ENCODE data around the gene GATB.
"Not testable (repeated sequence)": the region's sequence is repeated elsewhere in the genome, so short reads cannot be mapped to it uniquely, and the experiment has no call there.

The GATB gene

DNA sequence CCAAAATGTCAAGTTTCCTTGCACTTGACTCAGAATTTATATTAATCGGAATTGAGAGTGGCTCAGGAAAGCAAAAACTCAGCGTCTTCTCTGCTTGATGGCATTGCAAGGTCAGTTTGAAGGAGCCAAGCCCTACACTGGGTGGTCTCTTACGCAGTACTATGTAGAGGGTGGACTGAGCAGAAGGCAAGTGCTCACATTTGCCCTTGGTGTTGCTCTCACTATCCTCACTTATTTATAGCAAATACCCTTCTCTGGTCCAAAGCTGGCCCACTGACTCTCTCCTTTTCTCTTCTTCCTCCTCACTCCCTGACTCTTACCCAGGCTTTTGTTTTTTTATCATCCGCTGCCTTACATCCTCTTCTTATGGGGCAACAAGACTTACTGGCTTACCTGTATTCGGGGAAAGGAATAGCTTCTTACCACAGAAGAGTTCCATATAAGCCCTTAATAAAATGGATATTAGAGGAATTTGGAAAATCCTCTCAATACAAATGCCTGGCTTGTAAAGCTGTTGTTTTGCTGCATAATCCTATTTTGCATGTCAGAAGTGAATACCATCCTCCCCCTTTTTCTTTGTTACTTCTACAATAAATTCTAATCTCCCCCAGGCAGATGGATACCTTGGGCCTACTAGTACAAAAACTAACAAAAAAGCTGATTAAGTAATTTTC, 24.8 kb upstream of the GATB start:
- no peak for DNase-seq (ENCODE audit: low read depth)

DNA sequence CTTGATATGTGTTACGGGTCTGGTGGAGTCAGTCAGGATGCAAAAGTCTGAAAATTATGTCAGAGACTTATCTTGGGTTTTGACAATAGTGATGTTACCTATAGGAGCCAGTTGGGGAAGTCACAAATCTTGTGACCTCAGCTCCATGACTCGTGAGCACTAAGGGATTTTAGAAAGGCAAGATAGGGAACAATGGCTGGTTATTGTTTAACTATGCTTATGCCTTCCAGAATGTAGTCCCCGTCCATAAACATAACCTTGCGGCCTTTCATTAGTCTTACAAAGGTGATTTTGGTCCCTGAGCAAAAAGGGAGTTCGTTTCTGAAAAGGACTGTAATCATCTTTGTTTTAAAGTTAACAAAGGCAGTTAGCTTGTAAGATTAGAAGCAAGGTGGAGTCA, 23.9 kb upstream of the GATB start:
- DNase-seq (ENCODE audit: low read depth), result no peak

DNA sequence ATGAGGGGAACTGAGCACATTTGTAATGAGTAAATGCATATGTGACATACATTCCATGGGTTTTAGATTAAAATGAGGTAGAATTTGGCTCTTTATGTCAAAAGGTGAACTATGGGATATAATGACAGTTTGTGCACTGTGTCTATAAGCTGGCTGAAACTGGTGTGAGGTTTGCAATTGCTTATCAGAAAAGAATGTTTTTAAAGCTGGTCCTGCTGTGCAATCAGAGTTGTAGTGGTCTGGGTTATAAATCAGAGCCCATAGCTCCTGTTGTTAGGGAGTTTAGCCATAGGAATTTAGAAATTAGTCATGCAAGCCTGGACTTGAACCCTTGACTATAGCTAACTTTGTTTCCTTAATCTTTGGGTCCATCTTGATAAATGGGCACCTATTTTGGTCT, 23.1 kb upstream of the GATB start:
- DNase-seq (ENCODE audit: low read depth), result no peak

DNA sequence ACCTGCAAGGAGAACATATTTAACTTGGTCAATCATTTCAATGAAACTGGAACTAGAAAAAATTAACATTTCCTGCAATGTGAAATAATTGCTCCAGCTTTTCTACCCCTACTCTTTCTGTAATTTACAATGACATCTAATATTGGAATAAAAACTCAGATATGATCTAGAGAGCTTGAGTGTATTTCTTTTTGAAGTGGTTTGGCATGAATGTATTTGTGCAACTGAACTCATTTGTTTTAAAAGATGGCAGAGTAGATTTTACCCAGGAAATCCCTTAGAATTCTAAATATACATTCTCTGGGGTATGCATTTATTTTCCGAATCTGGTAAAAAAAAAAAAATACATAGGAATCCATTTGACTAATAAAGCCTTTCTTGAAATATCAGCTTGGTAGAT, 21.5 kb upstream of the GATB start:
- DNase-seq (ENCODE audit: low read depth), result no peak

DNA sequence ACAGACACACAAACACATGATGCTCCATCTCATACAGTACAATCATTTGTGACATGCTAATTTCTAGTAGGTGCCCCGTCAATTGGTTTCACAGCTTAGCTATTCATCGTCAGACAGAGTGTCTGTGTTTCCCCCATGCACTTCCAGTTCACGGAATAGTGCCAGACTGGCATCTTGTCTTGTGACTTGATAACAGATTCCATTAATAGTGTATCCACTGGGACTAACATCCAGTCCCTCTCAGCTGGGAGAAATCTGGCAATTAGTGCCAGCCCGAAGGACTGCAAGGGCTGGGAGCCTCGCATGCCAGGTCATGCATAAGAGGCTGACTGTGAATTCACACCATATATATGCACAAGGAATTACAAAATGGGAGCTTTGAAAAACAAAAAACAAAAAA, 20.2 kb upstream of the GATB start:
- DNase-seq (ENCODE audit: low read depth), result no peak

DNA sequence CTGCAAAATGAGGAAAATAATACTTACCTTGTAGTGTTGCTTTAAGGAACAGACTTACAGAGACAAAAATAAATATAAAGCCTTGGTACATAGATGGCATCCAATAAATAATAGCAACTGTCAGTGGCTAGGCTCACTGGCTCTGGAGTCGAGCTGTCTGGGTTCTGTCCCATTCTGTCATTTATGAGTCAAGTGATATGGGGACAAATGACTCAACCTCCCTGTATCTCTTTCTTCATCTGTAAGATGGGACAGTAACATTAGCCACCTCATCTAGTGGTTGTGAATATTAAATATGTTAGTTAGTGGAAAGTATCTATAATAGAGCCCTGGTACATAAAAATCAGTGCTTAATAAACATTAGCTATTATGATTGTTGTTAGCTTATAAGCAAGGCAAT, 16.7 kb upstream of the GATB start:
- DNase-seq (ENCODE audit: low read depth), result no peak

DNA sequence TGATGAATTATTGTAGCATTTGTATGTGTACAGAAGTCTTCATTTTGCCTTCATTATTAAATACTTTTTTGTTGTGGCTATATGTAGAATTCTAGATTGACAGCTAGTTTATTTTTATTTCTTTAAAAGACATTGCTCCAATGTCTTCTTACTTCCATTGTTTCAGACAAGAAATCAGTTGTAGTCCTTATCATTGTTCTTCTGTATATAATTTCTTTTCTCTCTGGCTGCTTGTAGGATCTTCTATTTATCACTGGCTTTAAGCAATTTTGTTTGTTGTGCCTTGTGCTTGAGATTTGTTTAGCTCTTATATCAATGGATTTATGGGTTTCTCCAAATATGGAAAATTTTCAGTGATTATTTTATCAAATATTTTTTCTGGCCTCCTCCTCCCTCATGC, 13.5 kb upstream of the GATB start:
- DNase-seq (ENCODE audit: low read depth), result no peak

DNA sequence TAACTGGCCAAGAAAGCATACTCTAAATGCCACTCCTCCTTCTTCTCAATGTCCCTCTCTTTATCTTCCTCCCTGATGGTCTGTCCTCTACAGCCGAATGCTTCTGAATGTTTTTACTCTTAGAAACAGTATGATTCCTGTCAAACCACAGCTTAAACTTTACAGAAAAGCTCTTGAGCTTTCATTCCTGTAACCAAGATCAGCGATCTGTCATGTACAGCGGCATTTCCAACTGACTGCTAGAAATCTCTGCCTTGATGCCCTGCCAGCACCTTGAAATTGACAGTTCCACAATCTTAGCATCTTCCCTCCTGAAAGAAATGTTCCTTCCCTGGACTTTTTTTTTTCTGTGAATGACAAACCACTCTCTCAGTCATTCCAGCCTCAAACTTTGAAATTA, 11.5 kb upstream of the GATB start:
- DNase-seq (ENCODE audit: low read depth), result no peak

DNA sequence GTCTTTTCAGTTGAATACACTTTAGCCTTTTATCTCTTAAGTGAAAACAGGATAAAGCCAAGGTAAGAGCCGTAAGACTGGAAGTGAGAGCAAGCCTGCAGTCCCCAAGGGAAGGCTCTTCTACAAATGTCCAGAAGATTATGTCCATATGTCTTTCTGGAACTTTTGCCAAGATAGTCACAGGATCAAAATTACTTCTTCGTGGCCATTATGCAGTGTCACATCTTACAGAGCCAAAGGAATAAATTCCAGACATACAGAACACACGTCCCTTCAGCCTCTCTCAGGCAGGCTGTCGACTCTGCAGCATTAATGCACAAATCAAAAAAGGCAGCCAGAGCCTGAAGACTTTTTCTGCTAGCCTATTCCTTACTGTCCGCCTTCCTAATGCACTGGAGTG, 10.9 kb upstream of the GATB start:
- DNase-seq (ENCODE audit: low read depth), result no peak

DNA sequence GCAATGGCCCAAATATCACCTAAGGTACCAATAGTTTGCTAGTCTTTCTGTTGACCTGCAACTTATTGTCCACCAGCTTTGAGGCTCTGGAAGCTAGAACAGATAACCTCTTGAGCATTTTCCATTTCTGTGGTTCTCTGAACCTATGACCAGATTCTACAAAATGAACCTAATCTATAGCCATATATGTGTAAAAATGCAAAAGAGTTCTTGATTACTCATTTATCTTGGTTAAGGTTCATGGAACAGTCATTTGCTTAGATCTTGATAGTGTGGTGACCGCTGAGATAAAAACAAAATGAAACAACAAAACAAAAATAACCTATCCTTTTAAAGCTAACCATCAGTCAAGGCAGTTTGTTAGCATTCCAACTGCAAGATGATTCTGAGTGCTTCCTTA, 9.3 kb upstream of the GATB start:
- no peak for DNase-seq (ENCODE audit: low read depth)

DNA sequence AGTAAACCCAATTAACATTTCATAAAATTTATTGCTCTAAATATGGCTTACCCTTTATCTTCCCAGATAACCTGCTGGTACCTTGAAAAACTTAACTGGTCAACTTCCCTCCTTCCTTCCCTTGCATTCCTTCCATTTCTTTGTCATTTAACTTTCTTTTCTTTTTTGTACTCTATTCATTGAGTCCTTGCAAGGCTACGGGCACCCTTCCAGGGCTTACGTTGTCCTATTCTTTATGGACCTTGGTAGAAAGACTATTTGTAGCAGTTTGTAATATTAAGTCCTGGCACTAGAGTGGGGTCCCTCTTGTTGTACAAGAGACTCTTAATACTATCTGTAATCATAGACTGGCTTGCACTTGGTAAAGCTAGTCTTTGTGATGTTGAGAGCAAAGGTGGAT, 8.0 kb upstream of the GATB start:
- no peak for DNase-seq (ENCODE audit: low read depth)

DNA sequence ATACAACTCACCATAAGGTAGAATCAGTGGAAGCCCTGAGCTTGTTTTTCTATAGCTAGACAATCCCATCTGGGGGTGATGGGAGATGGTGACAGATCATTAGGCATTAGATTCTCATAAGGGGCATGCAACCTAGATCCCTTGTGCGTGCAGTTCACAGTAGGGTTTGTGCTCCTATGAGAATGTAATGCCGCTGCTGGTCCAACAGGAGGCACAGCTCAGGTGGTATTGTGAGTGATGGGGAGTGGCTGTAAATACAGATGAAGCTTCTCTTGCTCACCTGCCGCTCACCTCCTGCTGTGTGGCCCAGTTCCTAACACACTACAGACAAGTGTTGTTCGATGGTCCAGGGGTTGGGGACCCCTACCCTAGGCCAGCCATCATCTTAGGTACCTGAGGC, 5.9 kb upstream of the GATB start:
- no peak for DNase-seq (ENCODE audit: low read depth)

DNA sequence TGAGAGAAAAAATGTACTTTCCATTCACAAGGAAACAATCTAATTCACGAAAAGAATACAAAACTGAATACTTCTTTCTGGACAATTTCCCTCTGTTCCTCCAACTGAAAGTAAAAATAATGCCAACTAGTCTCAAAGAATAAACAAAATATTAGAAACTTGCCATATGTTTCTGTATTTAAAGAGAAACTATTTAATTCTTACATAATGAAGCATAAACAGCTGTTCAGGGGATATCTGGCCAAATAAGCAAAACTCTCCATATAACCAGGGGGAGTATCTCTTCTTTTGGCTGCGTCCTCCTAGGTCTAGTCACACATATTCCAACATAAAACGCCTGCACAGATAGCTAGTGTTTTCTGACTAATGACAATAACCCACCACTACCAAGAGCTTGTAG, 805 bp downstream of the GATB start:
- no peak for DNase-seq (ENCODE audit: low read depth)

DNA sequence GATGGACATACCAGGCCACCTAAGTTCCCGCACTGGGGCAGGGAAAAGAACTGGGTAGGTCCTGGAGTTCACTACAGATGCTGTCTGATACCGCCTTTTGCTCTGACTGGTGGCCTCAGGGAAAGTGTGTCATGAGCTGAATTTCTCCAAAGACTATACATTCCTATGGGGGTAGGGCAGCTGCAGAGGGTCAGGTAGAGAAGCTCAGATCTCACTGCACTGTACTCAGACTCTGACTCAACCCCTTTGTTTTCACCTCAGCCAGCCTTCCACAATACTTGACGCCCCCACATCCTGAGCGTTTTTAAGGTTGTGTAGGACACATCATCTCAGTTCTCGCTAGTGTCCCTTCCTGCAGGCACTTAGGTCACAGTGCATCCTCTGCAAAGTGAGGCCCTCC, 7.8 kb downstream of the GATB start:
- DNase-seq (ENCODE audit: low read depth), result no peak

DNA sequence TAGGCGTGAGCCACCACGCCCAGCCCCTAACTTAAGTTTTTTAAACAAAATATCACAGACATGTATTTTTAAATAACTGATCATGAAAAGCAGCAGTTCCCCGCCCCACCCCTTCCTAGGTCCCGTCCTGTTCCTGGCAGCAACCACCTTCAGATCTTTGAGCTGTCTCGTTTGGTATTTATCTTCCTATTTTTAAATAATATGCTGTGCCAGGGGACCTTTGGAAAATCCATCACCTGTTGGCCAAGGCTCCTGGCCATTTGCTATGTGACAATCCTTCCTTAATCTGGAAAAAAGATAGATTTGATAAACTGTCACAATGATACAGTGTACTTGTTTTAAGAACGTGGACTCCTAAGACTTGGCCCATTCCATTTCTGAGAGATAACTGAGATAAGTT, 10.7 kb downstream of the GATB start:
- no peak for DNase-seq (ENCODE audit: low read depth)

DNA sequence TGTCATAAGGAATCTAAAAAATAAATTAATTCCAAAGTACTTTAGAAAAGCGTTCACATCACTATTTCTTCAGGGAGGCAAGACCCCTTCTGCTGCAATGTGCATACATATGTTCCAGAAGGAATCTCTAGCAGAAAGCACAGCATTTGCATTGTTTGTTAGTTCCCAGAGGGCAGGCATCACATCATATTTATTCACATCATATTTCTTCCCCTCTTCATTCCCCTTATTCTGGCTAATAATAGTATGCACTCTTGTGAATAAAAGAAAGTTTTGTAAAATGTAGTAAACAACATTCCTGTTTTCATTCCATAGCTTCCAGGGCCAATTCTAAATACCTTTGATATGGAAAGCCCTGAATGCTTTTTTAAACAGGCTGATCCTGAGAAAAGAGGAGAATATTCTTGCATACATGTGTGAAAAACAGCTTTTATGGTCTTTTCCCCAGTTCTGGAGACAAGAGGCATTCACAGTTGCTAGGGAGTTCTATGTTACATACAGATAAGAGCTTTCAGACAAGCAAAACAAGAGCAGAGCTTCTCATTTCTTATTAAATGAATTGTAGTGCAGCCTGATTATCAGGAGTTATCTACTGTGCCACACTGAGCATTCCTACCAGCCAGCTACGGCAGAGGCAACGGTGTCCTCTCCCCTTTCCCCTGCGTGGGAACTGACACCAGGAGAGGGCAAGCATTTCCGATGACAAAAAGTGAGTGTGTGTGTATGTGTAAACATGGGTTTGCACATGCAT, 15.2 kb downstream of the GATB start:
- DNase-seq (ENCODE audit: low read depth), result no peak

DNA sequence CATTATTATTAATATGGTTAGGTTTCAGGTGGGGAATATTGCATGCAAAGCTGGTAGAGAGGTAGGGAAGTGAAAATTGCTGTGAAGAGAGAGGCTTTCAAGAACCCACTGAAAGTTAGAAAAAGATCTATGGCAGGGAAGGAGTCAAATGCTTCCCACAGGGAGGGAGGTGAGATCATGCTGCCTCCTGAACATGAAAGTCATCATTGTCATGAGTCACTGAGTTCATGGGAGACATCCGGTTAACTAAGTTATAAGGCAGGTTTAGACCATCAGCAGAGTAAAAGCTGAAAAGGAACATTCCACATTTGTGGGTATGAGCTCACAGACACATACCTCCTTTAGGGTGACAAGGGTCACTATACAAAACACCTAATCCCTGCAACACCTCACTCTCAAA, 16.2 kb downstream of the GATB start:
- DNase-seq (ENCODE audit: low read depth), result no peak

DNA sequence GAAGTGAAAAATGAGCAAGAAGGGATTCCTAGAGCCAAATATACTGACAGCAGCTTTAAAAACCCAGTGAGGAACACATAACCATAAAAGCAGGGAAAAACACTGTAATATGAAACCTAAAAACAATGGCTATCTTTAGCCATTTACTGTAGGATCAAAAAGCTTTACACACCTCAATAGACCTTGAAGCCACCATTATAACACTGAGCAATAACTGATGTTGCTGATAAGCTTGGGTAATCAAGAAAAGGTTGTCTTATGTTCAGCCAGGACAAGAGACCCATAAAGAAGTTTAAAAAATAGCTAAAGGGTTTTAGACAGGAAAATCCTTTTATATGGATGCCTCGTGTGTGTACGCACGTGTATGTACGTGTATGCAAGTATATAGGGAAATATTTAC, 16.9 kb downstream of the GATB start:
- DNase-seq (ENCODE audit: low read depth), result no peak

DNA sequence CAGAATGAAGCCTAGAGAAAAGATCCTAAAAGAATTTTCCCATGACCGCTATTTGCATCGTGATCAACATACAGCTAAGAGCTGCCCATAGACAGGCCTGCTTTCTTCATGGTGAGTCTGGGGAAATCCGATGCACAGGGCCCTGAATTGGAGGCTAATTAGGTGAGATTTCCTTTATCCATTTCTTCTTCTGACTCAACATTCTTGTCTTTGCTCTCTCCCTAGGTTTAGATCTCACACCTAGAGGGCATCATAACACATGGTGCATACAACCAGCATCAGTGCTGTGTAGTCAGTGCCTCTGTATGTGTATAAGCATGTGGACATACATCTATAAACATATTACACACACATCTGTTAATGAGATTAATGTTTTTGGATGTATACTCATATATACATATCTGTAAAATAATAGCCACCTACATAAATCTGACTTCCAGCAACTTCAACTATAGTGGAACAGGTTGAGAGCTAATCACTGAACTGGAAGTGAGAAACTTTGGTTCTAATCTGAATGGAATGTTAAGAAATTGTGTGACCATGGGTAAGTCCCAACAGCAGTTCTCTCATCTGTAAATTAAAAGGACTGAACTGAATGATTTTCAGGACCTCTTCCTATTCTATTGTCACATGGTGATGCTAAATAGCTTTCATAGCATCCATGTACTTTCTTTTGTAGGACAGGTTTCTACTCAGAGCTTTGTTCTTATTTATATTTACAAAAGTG, 17.5 kb downstream of the GATB start:
- no peak for DNase-seq (ENCODE audit: low read depth)

DNA sequence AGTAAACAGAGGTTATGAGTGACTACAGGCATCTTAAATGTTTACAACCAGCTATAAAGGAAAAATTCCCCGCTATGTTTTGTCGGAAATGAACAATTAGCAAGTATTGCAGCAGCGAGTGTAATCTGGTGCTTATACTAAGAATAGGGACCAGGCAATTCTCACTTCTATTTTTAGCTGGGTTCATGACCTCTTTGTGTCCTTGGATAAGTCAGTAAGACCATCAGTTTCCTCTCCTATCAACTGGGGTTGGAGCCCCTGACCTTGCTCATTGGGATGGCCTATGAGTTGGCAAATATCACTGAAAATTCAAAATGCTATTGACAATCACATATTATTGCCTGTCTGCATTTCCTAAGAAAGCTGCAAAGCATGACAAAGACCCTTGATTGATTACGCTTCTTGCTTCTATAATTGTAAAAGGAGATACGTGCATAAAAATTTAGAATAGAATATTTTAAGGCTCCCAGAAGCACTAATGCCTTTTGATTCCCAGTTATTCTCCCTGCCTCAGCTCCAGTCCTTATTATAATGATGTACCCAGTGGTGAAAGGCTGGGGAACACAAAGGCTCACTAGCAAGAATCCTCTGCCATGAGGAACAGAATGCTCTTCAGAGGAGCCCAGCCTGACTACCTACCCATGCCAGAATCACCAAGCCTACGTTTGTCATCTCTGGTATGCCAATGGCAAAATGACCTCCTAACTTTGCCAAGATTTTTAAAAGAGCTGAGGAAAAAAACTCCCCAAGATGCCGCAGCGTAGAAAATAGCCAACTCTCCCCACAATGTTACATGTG, 21.9 kb downstream of the GATB start:
- no peak for DNase-seq (ENCODE audit: low read depth)

DNA sequence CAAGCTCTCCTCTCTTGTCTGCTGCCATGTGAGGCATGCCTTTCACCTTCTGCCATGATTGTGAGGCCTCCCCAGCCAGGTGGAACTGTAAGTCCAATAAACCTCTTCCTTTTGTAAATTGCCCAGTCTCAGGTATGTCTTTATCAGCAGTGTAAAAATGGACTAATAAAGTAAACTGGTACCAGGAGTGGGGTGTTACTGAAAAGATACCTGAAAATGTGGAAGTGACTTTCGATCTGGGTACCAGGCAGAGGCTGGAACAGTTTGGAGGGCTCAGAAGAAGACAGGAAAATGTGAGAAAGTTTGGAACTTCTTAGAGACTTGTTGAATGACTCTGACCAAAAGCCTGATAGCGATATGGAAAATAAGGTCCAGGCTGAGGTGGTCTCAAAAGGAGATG, 24.0 kb downstream of the GATB start:
- DNase-seq (ENCODE audit: low read depth), result not testable (repeated sequence)

DNA sequence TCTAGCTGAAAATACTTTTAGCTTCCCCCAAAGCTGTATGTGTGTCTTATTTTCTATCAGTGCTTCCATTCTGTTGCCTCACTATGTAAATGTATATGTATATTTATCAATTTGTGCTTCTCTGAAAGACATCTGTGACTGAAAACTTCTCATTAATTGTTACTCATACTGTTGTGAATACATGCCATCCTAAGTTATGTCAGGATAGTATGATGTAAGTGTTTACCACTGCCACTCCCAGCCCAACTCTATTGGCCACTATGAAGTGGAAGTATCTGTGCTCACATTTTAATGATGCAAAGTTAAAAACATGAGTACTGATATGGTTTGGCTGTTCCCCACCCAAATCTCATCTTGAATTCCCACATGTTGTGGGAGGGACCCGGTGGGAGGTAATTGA, 24.4 kb downstream of the GATB start:
- DNase-seq (ENCODE audit: low read depth), result no peak

DNA sequence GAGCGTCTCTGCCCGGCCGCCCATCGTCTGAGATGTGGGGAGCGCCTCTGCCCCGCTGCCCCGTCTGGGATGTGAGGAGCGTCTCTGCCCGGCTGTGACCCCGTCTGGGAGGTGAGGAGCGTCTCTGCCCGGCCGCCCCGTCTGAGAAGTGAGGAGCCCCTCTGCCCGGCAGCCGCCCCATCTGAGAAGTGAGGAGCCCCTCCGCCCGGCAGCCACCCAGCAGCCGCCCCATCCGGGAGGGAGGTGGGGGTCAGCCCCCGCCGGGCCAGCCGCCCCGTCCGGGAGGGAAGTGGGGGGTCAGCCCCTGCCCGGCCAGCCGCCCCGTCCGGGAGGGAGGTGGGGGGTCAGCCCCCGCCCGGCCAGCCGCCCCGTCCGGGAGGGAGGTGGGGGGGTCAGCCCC, 29.1 kb downstream of the GATB start:
- DNase-seq (ENCODE audit: low read depth), result not testable (repeated sequence)

All from activated T-cell treated with anti-CD3 and anti-CD28 coated beads for 1 hour (primary cell).